GM19025 (cell line): Measurements from ENCODE around the gene FOLR2.
"Not testable (repeated sequence)": the region's sequence is repeated elsewhere in the genome, so short reads cannot be mapped to it uniquely, and the experiment has no call there.

Source experiments
- ATAC-seq: cut with Tn5 transposase; IDR thresholded peaks from one replicate; pipeline ENCODE4 v1.9.1; 2021; ENCODE audit warnings: mild to moderate bottlenecking, low read depth, moderate library complexity; ENCODE audit not compliant: unreplicated experiment

The FOLR2 gene

GRCh38 chr11:72216638-72217037 lies at the start of gene FOLR2:
Gene FOLR2 (plus strand): TSS chr11:72216794. CDS start chr11:72218585, 1,791 bp downstream.
- ATAC-seq, result no peak

GRCh38 chr11:72169046-72169555 lies 47.5 kb upstream of the FOLR2 start:
- ATAC-seq, result not testable (repeated sequence)

GRCh38 chr11:72169754-72170153 lies 46.8 kb upstream of the FOLR2 start:
- ATAC-seq, result not testable (repeated sequence)

- ATAC-seq, result not testable (repeated sequence)
Measured at GRCh38 chr11:72172043-72172442, 44.6 kb upstream of the FOLR2 start.

GRCh38 chr11:72173291-72173690 lies 43.3 kb upstream of the FOLR2 start:
- ATAC-seq, result no peak

GRCh38 chr11:72174302-72175070 lies 42.1 kb upstream of the FOLR2 start:
- no peak for ATAC-seq

- no peak for ATAC-seq
Measured at GRCh38 chr11:72177656-72178055, 38.9 kb upstream of the FOLR2 start.

GRCh38 chr11:72179049-72179803 lies 37.4 kb upstream of the FOLR2 start:
- ATAC-seq, result no peak

- ATAC-seq, result no peak
Measured at GRCh38 chr11:72179804-72180396, 36.7 kb upstream of the FOLR2 start.

- ATAC-seq, result not testable (repeated sequence)
Measured at GRCh38 chr11:72180892-72181552, 35.6 kb upstream of the FOLR2 start.

- not testable (repeated sequence) for ATAC-seq
Measured at GRCh38 chr11:72181553-72181958, 35.0 kb upstream of the FOLR2 start.

- no peak for ATAC-seq
Measured at GRCh38 chr11:72188267-72188666, 28.3 kb upstream of the FOLR2 start.

GRCh38 chr11:72189455-72190250 lies 26.9 kb upstream of the FOLR2 start:
- ATAC-seq, result no peak

GRCh38 chr11:72190631-72191071 lies 25.9 kb upstream of the FOLR2 start:
- no peak for ATAC-seq

- ATAC-seq, result no peak
Measured at GRCh38 chr11:72191961-72192381, 24.6 kb upstream of the FOLR2 start, which contains the start of gene FOLR1. Gene FOLR1 (plus strand): TSS chr11:72192140. CDS start chr11:72192174, 34 bp downstream.

- no peak for ATAC-seq
Measured at GRCh38 chr11:72195518-72196270, 20.9 kb upstream of the FOLR2 start.

GRCh38 chr11:72201445-72201844 lies 15.1 kb upstream of the FOLR2 start:
- not testable (repeated sequence) for ATAC-seq

GRCh38 chr11:72202571-72202970 lies 14.0 kb upstream of the FOLR2 start:
- ATAC-seq, result no peak

- no peak for ATAC-seq
Measured at GRCh38 chr11:72203163-72203562, 13.4 kb upstream of the FOLR2 start.
